ENCODE results near the gene JRKL. TPM values are rescaled to one million over a fixed set of nuclear protein-coding genes. Genes with fewer than 3 reads are reported as not detected.
"Not testable (repeated sequence)": the region's sequence is repeated elsewhere in the genome, so short reads cannot be mapped to it uniquely, and the experiment has no call there.

The JRKL gene
- total and polyA plus RNA-seq, 7 donors: 3.6 to 6.9 (median 5.8) TPM

DNA sequence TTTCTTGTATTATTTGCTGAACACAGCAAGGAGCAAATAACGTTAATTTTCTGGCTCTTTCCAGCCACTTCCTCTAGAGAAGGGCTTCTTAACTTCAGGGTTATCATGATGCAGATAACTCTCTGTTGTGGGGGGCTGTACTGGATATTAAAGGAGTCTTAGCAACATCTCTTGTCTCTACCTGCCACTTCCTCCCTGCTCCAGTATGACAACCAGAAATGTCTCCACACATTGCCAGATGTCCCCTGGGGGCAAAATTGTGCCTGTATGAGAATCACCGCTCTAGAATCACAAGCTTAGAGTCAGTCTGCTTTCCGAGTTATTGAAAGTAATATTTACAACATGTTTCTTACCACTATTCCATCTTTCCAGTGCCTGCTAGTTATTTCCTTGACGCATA lies 6.8 kb downstream of the JRKL start:
- H3K9me3 ChIP-seq: no peaks in the 10 kb centered on the region
- peaks cover 0 to 1% (median 0%) of the 10 kb centered on the region in 4 donors for H3K4me1 ChIP-seq
- H3K27me3 ChIP-seq: no peaks in the 10 kb centered on the region
- WGBS, 2 donors: 80 to 82% methylated on average over 4 of the region's 4 CpGs
- no peak overlapping the region for H3K27ac ChIP-seq
- DNase-seq: no peak
- intact Hi-C loops (cut with DNase I): no loop called here
- no peak overlapping the region for H3K4me3 ChIP-seq
- TF ChIP-seq POLR2AphosphoS5 (IDR thresholded peaks at IDR 0.05): no peak
- no peak for TF ChIP-seq CTCF (IDR thresholded peaks at IDR 0.05)
- H3K36me3 ChIP-seq: no peaks in the 10 kb centered on the region

- intact Hi-C loops (cut with DNase I): no loop called here
- no peak for DNase-seq
- Histone ChIP-seq H3K4me3 (no peak overlapping the region), H3K27ac (no peak overlapping the region), H3K4me1 (no peaks in the 10 kb centered on the region), H3K9me3 (no peaks in the 10 kb centered on the region), H3K36me3 (no peaks in the 10 kb centered on the region), H3K27me3 (no peaks in the 10 kb centered on the region)
- TF ChIP-seq POLR2AphosphoS5 (IDR thresholded peaks at IDR 0.05): no peak
- TF ChIP-seq POLR2A (IDR thresholded peaks at IDR 0.05): no peak
- no peak for TF ChIP-seq CTCF (IDR thresholded peaks at IDR 0.05)
- no peak for TF ChIP-seq EP300 (IDR thresholded peaks at IDR 0.05)
- 94 to 96% methylated on average over 3 of the region's 3 CpGs for WGBS, 2 donors
Observed at GRCh38 chr11:96397863-96398262, 8.1 kb downstream of the JRKL start.

GRCh38 chr11:96400697-96401096 lies 10.9 kb downstream of the JRKL start:
- TF ChIP-seq POLR2AphosphoS5 (IDR thresholded peaks at IDR 0.05) (no peak), EP300 (IDR thresholded peaks at IDR 0.05) (no peak), POLR2A (IDR thresholded peaks at IDR 0.05) (no peak), CTCF (IDR thresholded peaks at IDR 0.05) (no peak)
- no peak overlapping the region for H3K4me3 ChIP-seq
- no peaks in the 10 kb centered on the region for H3K9me3 ChIP-seq
- H3K27me3 ChIP-seq: no peaks in the 10 kb centered on the region
- intact Hi-C loops (cut with DNase I): no loop called here
- no peaks in the 10 kb centered on the region for H3K4me1 ChIP-seq
- WGBS, 2 donors: 94 to 98% methylated on average over 1 of the region's 1 CpG
- no peak for DNase-seq
- H3K27ac ChIP-seq: no peak overlapping the region
- H3K36me3 ChIP-seq: no peaks in the 10 kb centered on the region

DNA sequence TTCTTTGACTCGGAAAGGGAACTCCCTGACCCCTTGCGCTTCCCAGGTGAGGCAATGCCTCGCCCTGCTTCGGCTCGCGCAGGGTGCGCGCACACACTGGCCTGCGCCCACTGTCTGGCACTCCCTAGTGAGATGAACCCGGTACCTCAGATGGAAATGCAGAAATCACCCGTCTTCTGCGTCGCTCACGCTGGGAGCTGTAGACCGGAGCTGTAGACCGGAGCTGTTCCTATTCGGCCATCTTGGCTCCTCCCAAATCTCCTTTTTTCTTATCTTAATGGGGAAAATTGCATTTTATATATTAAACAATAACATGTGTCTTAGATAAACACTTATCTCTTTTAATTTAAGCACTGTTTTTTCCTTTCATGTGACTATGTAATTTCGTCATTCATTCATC lies 21.6 kb downstream of the JRKL start:
- DNase-seq; H3K4me1 ChIP-seq; intact Hi-C loops (cut with DNase I); H3K9me3 ChIP-seq; H3K27me3 ChIP-seq; H3K4me3 ChIP-seq; H3K36me3 ChIP-seq; H3K27ac ChIP-seq: not testable (repeated sequence)
- WGBS, 2 donors: 53 to 80% methylated on average over 18 of the region's 18 CpGs

GRCh38 chr11:96412761-96413381 lies 23.1 kb downstream of the JRKL start:
- H3K36me3 ChIP-seq: no peaks in the 10 kb centered on the region
- no peaks in the 10 kb centered on the region for H3K27me3 ChIP-seq
- 64 to 83% methylated on average over 1 of the region's 1 CpG for WGBS, 2 donors
- H3K9me3 ChIP-seq: no peaks in the 10 kb centered on the region
- no peaks in the 10 kb centered on the region for H3K4me1 ChIP-seq
- intact Hi-C loops (cut with DNase I): no loop called here
- TF ChIP-seq EP300 (IDR thresholded peaks at IDR 0.05) (no peak), CTCF (IDR thresholded peaks at IDR 0.05) (no peak), POLR2A (IDR thresholded peaks at IDR 0.05) (no peak), POLR2AphosphoS5 (IDR thresholded peaks at IDR 0.05) (no peak)
- DNase-seq: no peak
- no peak overlapping the region for H3K27ac ChIP-seq
- no peak overlapping the region for H3K4me3 ChIP-seq

All from sigmoid colon (tissue), 7 donors.